ENCODE measurements around the gene KTI12.
"Not testable (repeated sequence)": the region's sequence is repeated elsewhere in the genome, so short reads cannot be mapped to it uniquely, and the experiment has no call there.

The KTI12 gene

GRCh38 chr1:52037402-52037814, 3.8 kb upstream of the KTI12 start:
- no peak for DNase-seq

- DNase-seq = no peak
Measured at GRCh38 chr1:52034050-52034384, 407 bp upstream of the KTI12 start.

GRCh38 chr1:52032785-52033131, 852 bp downstream of the KTI12 start:
- DNase-seq = peak; percentile 18

- DNase-seq = no peak
Measured at GRCh38 chr1:52032124-52032784, 1.4 kb downstream of the KTI12 start.

GRCh38 chr1:52028839-52029238, 4.8 kb downstream of the KTI12 start:
- DNase-seq = not testable (repeated sequence)

GRCh38 chr1:52028328-52028727, 5.3 kb downstream of the KTI12 start:
- DNase-seq = no peak

GRCh38 chr1:52026278-52026677, 7.3 kb downstream of the KTI12 start:
- no peak for DNase-seq

GRCh38 chr1:52022133-52022532, 11.5 kb downstream of the KTI12 start:
- DNase-seq = no peak

GRCh38 chr1:52008071-52008809, 25.4 kb downstream of the KTI12 start:
- DNase-seq = no peak

GRCh38 chr1:52007215-52008002, 26.2 kb downstream of the KTI12 start:
- no peak for DNase-seq

GRCh38 chr1:52006081-52006553, 27.5 kb downstream of the KTI12 start:
- not testable (repeated sequence) for DNase-seq

GRCh38 chr1:52005548-52005947, 28.1 kb downstream of the KTI12 start:
- DNase-seq = not testable (repeated sequence)

- no peak for DNase-seq
Measured at GRCh38 chr1:52003877-52004276, 29.7 kb downstream of the KTI12 start.

GRCh38 chr1:52002038-52002917, 31.3 kb downstream of the KTI12 start:
- peak; percentile 27 for DNase-seq

GRCh38 chr1:51998701-51999100, 34.9 kb downstream of the KTI12 start:
- no peak for DNase-seq

- no peak for DNase-seq
Measured at GRCh38 chr1:51997974-51998382, 35.6 kb downstream of the KTI12 start.

- peak; percentile 66 for DNase-seq
Measured at GRCh38 chr1:51990478-51990965, 43.1 kb downstream of the KTI12 start, which contains the start of gene RAB3B. RAB3B (minus strand) TSS chr1:51990700; CDS start chr1:51977117, 13,583 bp downstream.

- no peak for DNase-seq
Measured at GRCh38 chr1:51989582-51990477, 43.8 kb downstream of the KTI12 start.

- no peak for DNase-seq
Measured at GRCh38 chr1:51988254-51988653, 45.4 kb downstream of the KTI12 start.

GRCh38 chr1:51986718-51987117, 46.9 kb downstream of the KTI12 start:
- no peak for DNase-seq

- no peak for DNase-seq
Measured at GRCh38 chr1:51982161-51982560, 51.4 kb downstream of the KTI12 start.
